ENCODE measurements around the gene CRTC1.

CRTC1 gene

GRCh38 chr19:18789422-18789869, 106.0 kb downstream of the CRTC1 start:
- TF ChIP-seq POLR2AphosphoS5 (IDR thresholded peaks at IDR 0.05; ENCODE audit: low read depth, low read length) (no peak), FOXP2 (optimal IDR thresholded peaks at IDR 0.05; ENCODE audit: borderline replicate concordance, extremely low read depth, extremely low read length, insufficient read depth) (no peak), SIN3A (IDR thresholded peaks at IDR 0.05; ENCODE audit: borderline replicate concordance, insufficient read depth, low read length) (no peak), REST (IDR thresholded peaks at IDR 0.05; ENCODE audit: insufficient read depth in 1 of 2, low read depth in 2 of 2, low read length in 2 of 2) (no peak), TAF1 (IDR thresholded peaks at IDR 0.05; ENCODE audit: borderline replicate concordance, insufficient read depth, low read length) (no peak)

- no peak for TF ChIP-seq POLR2AphosphoS5 (IDR thresholded peaks at IDR 0.05; ENCODE audit: low read depth, low read length)
- no peak for TF ChIP-seq TAF1 (IDR thresholded peaks at IDR 0.05; ENCODE audit: borderline replicate concordance, insufficient read depth, low read length)
- TF ChIP-seq SIN3A (IDR thresholded peaks at IDR 0.05; ENCODE audit: borderline replicate concordance, insufficient read depth, low read length) = no peak
- no peak for TF ChIP-seq FOXP2 (optimal IDR thresholded peaks at IDR 0.05; ENCODE audit: borderline replicate concordance, extremely low read depth, extremely low read length, insufficient read depth)
- no peak for TF ChIP-seq REST (IDR thresholded peaks at IDR 0.05; ENCODE audit: insufficient read depth in 1 of 2, low read depth in 2 of 2, low read length in 2 of 2)
Measured at GRCh38 chr19:18789883-18790565, 106.5 kb downstream of the CRTC1 start.

GRCh38 chr19:18790566-18791314, 107.3 kb downstream of the CRTC1 start, which contains the start of gene COMP:
Gene COMP (minus strand): TSS chr19:18791305. CDS start chr19:18791269, 36 bp downstream.
- no peak for TF ChIP-seq POLR2AphosphoS5 (IDR thresholded peaks at IDR 0.05; ENCODE audit: low read depth, low read length)
- TF ChIP-seq TAF1 (IDR thresholded peaks at IDR 0.05; ENCODE audit: borderline replicate concordance, insufficient read depth, low read length) = no peak
- TF ChIP-seq FOXP2 (optimal IDR thresholded peaks at IDR 0.05; ENCODE audit: borderline replicate concordance, extremely low read depth, extremely low read length, insufficient read depth) = no peak
- TF ChIP-seq SIN3A (IDR thresholded peaks at IDR 0.05; ENCODE audit: borderline replicate concordance, insufficient read depth, low read length) = no peak
- no peak for TF ChIP-seq REST (IDR thresholded peaks at IDR 0.05; ENCODE audit: insufficient read depth in 1 of 2, low read depth in 2 of 2, low read length in 2 of 2)

- TF ChIP-seq SIN3A (IDR thresholded peaks at IDR 0.05; ENCODE audit: borderline replicate concordance, insufficient read depth, low read length) (no peak), FOXP2 (optimal IDR thresholded peaks at IDR 0.05; ENCODE audit: borderline replicate concordance, extremely low read depth, extremely low read length, insufficient read depth) (no peak), REST (IDR thresholded peaks at IDR 0.05; ENCODE audit: insufficient read depth in 1 of 2, low read depth in 2 of 2, low read length in 2 of 2) (no peak), TAF1 (IDR thresholded peaks at IDR 0.05; ENCODE audit: borderline replicate concordance, insufficient read depth, low read length) (no peak), POLR2AphosphoS5 (IDR thresholded peaks at IDR 0.05; ENCODE audit: low read depth, low read length) (no peak)
Measured at GRCh38 chr19:18791315-18791678, 107.8 kb downstream of the CRTC1 start.
